HCT116 (cell line): Measurements from ENCODE around the gene ATP5MC3. TPM values are rescaled to one million over a fixed set of nuclear protein-coding genes. Genes with fewer than 3 reads are reported as not detected.

ENCODE experiments used
- ATAC-seq: fragments of 200-7000 bp; cut with Tn5 transposase; 2 replicates; pipeline ENCODE4 v1.9.1; 2020; ENCODE audit warnings: mild to moderate bottlenecking, moderate library complexity
- BruUV-seq: library from RNA; stranded (reverse); fragments of 400-500 nt; replicated peaks from 2 replicates; lab custom pipeline; 2021; lab: Mats Ljungman, UMichigan
- CTCF ChIA-PET: fragments of 300-600 bp; sonication (Branson Sonifier 250); formaldehyde crosslinking; loops from one replicate; lab custom pipeline; 2021; ENCODE audit warnings: antibody characterized with exemption; lab: Charles Lee
- POLR2A ChIA-PET: fragments of 300-600, 350-600 bp; sonication (Branson Sonifier 250); formaldehyde crosslinking; loops from one replicate; lab custom pipeline; 2021; ENCODE audit warnings: antibody characterized with exemption; lab: Charles Lee
- RAD21 ChIA-PET, 2 experiments: fragments of 300-600 bp; sonication (Branson Sonifier 250); formaldehyde crosslinking; loops; one replicate each; lab custom pipeline; 2023; ENCODE audit warnings: low total read pairs in 2 of 2; ENCODE audit not compliant: uncharacterized antibody in 2 of 2, unreplicated experiment in 2 of 2, low non-redundant PET in 1 of 2; lab: Charles Lee
- DNase-seq: peaks from one replicate; pipeline ENCODE4 v3.0.0-alpha.2; 2010; ENCODE audit warnings: low read depth, low spot score
- H2AFZ ChIP-seq: fragments of 200-600 bp; shearing (Covaris generic), sonication (generic); 2 replicates; pipeline ENCODE4 v1.6.1; 2017; ENCODE audit warnings: low read depth, mixed run types, mixed read lengths, antibody characterized with exemption, low read length; ENCODE audit not compliant: poor library complexity, severe bottlenecking
- H3K27ac ChIP-seq: 2 replicates; pipeline ENCODE4 v1.5.1; 2012; ENCODE audit warnings: low read depth, low read length
- H3K27me3 ChIP-seq: fragments of 200-600 bp; sonication (generic); 2 replicates; pipeline ENCODE4 v1.6.1; 2016; ENCODE audit warnings: mixed run types, low read length, mixed read lengths; ENCODE audit not compliant: insufficient read depth
- H3K36me3 ChIP-seq, 2 experiments: fragments of 200-500 bp in 1 of 2; fragments of 200-600 bp in 1 of 2; sonication (Bioruptor generic) in 1 of 2; sonication (generic) in 1 of 2; 2 replicates each; pipeline versions ENCODE4 v1.5.1 to v1.6.1; 2014 to 2016; ENCODE audit warnings: low read length in 2 of 2, inconsistent platforms in 1 of 2, mixed read lengths in 1 of 2, mixed run types in 1 of 2; ENCODE audit not compliant: insufficient read depth in 2 of 2, control insufficient read depth in 1 of 2
- H3K4me1 ChIP-seq, 2 experiments: fragments of 200-600 bp in 1 of 2; sonication (generic) in 1 of 2; 2 replicates each; pipeline versions ENCODE4 v1.5.1 to v1.6.1; 2012 to 2017; ENCODE audit warnings: low read length in 2 of 2, inconsistent platforms in 1 of 2, mild to moderate bottlenecking in 1 of 2, mixed read lengths in 1 of 2, mixed run types in 1 of 2, moderate library complexity in 1 of 2; ENCODE audit not compliant: insufficient read depth in 2 of 2, control insufficient read depth in 1 of 2
- H3K4me2 ChIP-seq: fragments of 200-600 bp; sonication (generic); 2 replicates; pipeline ENCODE4 v1.6.1; 2017; ENCODE audit warnings: mixed run types, low read length, mixed read lengths
- H3K4me3 ChIP-seq, 2 experiments: fragments of 200-600 bp in 1 of 2; sonication (generic) in 1 of 2; replicated peaks in 1 of 2; 2 replicates each; pipeline ENCODE4 v1.5.1; 2011 to 2016; ENCODE audit warnings: low read length in 2 of 2, control low read depth in 1 of 2, low read depth in 1 of 2, mild to moderate bottlenecking in 1 of 2, mixed read lengths in 1 of 2, mixed run types in 1 of 2
- H3K79me2 ChIP-seq: fragments of 200-600 bp; sonication (generic); 2 replicates; pipeline ENCODE4 v1.6.1; 2017; ENCODE audit warnings: mild to moderate bottlenecking, mixed run types, low read length, moderate library complexity, mixed read lengths; ENCODE audit not compliant: insufficient read depth
- H3K9ac ChIP-seq: fragments of 200-600 bp; sonication (generic); 2 replicates; pipeline ENCODE4 v1.6.1; 2016; ENCODE audit warnings: low read length, mixed read lengths
- H3K9me2 ChIP-seq: fragments of 200-600 bp; sonication (generic), shearing (Covaris generic); 2 replicates; pipeline ENCODE4 v1.6.1; 2017; ENCODE audit warnings: mixed run types, mild to moderate bottlenecking, moderate library complexity; ENCODE audit not compliant: insufficient read depth
- H3K9me3 ChIP-seq, 2 experiments: fragments of 200-500 bp in 1 of 2; fragments of 200-600 bp in 1 of 2; sonication (Bioruptor generic) in 1 of 2; sonication (generic) in 1 of 2; 2 replicates each; pipeline ENCODE4 v1.6.1; 2014 to 2017; ENCODE audit warnings: low read length in 2 of 2, mixed read lengths in 2 of 2, inconsistent platforms in 1 of 2, low read depth in 1 of 2, mild to moderate bottlenecking in 1 of 2, mixed run types in 1 of 2, moderate library complexity in 1 of 2; ENCODE audit not compliant: control insufficient read depth in 1 of 2, insufficient read depth in 1 of 2
- H4K20me1 ChIP-seq: fragments of 200-600 bp; sonication (generic), shearing (Covaris generic); 2 replicates; pipeline ENCODE4 v1.6.1; 2017; ENCODE audit warnings: mixed run types, mild to moderate bottlenecking, moderate library complexity; ENCODE audit not compliant: insufficient read depth
- FOSL1 ChIP-seq: IDR thresholded peaks from 2 replicates; pipeline ENCODE4 v1.6.1; 2012; ENCODE audit warnings: low read depth
- JUND ChIP-seq: IDR thresholded peaks from 2 replicates; pipeline ENCODE4 v1.6.1; 2012
- POLR2A ChIP-seq: IDR thresholded peaks from 2 replicates; pipeline ENCODE4 v1.7.0; 2011; ENCODE audit warnings: borderline replicate concordance; ENCODE audit not compliant: insufficient read depth, insufficient read length; ENCODE audit errors: extremely low read depth
- YY1 ChIP-seq: IDR thresholded peaks from 2 replicates; pipeline ENCODE4 v1.6.1; 2011; ENCODE audit warnings: low read length, low read depth, moderate library complexity, mild to moderate bottlenecking; ENCODE audit not compliant: insufficient replicate concordance; ENCODE audit errors: extremely low read depth
- ZBTB33 ChIP-seq: IDR thresholded peaks from 2 replicates; pipeline ENCODE4 v1.6.1; 2011; ENCODE audit warnings: mild to moderate bottlenecking, low read length, moderate library complexity; ENCODE audit not compliant: insufficient replicate concordance; ENCODE audit errors: extremely low read depth
- ZFX ChIP-seq: fragments of 450-650 bp; IDR thresholded peaks from 2 replicates; pipeline ENCODE4 v1.6.1; 2017
- intact Hi-C: fragments of 100-400 bp; cut with micrococcal nuclease; formaldehyde crosslinking; loops from 2 replicates; pipeline ENCODE4 v1.10.0; 2022
- total RNA-seq: library from RNA; stranded (reverse); gene quantifications from one replicate; pipeline ENCODE4 v1.2.1, GENCODE V29; 2021; ENCODE audit not compliant: unreplicated experiment

Gene ATP5MC3
- total RNA-seq, 1 experiment from 2014 or later, result 361 TPM

- TF ChIP-seq ZBTB33 (peak; percentile 98), FOSL1 (no peak), POLR2A (no peak), YY1 (peak; percentile 60), JUND (no peak)
Measured at GRCh38 chr2:175167792-175168563, 13.5 kb downstream of the ATP5MC3 start, which contains the start of gene ATF2 (continued).

- H3K27ac ChIP-seq, result peak overlapping the region; percentile 81
- no TSS peak for BruUV-seq
- intact Hi-C loops, result no loop called here
Measured at GRCh38 chr2:175167076-175167791, 14.3 kb downstream of the ATP5MC3 start.

More at GRCh38 chr2:175167076-175167791, 14.3 kb downstream of the ATP5MC3 start:
- ChIA-PET POLR2A (no interaction called here), RAD21 (no interaction called here), CTCF (no interaction called here)
- Histone ChIP-seq H3K9ac (peak overlapping the region; percentile 77), H3K4me3 (peak overlapping the region; percentile 99), H3K9me3 (no peaks in the 10 kb centered on the region), H3K4me2 (peak overlapping the region; percentile 69), H3K79me2 (peaks cover 54% of the 10 kb centered on the region), H2AFZ (peak overlapping the region; percentile 65), H3K9me2 (no peaks in the 10 kb centered on the region), H3K36me3 (no peaks in the 10 kb centered on the region), H4K20me1 (no peaks in the 10 kb centered on the region), H3K4me1 (peaks cover 0 to 12% of the 10 kb centered on the region in 2 experiments; a peak in 3 of 4 replicates), H3K27me3 (no peaks in the 10 kb centered on the region)
- peak; percentile 27; the same call in 1 of the 2 replicates for TF ChIP-seq ZFX
- no peak for TF ChIP-seq YY1
- DNase-seq (no peak), ATAC-seq (peak; percentile 1; the same call in 1 of the 2 replicates)
